SK-N-SH (cell line): ENCODE measurements around the gene ARF1. TPM values are rescaled to one million over a fixed set of nuclear protein-coding genes. Genes with fewer than 3 reads are reported as not detected.

Experiments
- CTCF ChIA-PET: fragments of 300-600, 350-600 bp; formaldehyde crosslinking; extraction: SDS; loops from one replicate; lab custom pipeline; 2021; lab: Yijun Ruan, JAX
- POLR2A ChIA-PET: fragments of 350-600 bp; sonication (Branson Sonifier 250); formaldehyde crosslinking; extraction: SDS; loops from one replicate; lab custom pipeline; 2020; ENCODE audit warnings: antibody characterized with exemption, inconsistent platforms; lab: Yijun Ruan, JAX
- DNase-seq: peaks from one replicate; pipeline ENCODE4 v3.0.0; 2012
- H2AFZ ChIP-seq: fragments of 200-600 bp; sonication (generic); 2 replicates; pipeline ENCODE4 v1.8.1; 2016; ENCODE audit warnings: antibody characterized with exemption, mild to moderate bottlenecking, low read depth
- H3F3A ChIP-seq: fragments of 200-600 bp; sonication (generic); replicated peaks from 2 replicates; pipeline ENCODE3; 2016; ENCODE audit warnings: antibody characterized with exemption, mild to moderate bottlenecking; ENCODE audit not compliant: insufficient read depth
- H3K27ac ChIP-seq, 2 experiments: fragments of 200-500 bp in 1 of 2; fragments of 200-600 bp in 1 of 2; sonication (Bioruptor generic) in 1 of 2; sonication (generic), shearing (Covaris generic) in 1 of 2; 2 replicates each; pipeline versions ENCODE4 v1.5.1 to v1.6.1; 2014 to 2016; ENCODE audit warnings: low read depth in 2 of 2, inconsistent platforms in 1 of 2, low read length in 1 of 2, mild to moderate bottlenecking in 1 of 2, mixed read lengths in 1 of 2
- H3K27me3 ChIP-seq: fragments of 200-600 bp; sonication (generic), shearing (Covaris generic); 2 replicates; pipeline ENCODE4 v1.6.1; 2016; ENCODE audit warnings: mixed run types; ENCODE audit not compliant: insufficient read depth
- H3K36me3 ChIP-seq, 2 experiments: fragments of 200-500 bp in 1 of 2; fragments of 200-600 bp in 1 of 2; sonication (Bioruptor generic) in 1 of 2; sonication (generic) in 1 of 2; replicated peaks in 1 of 2; 2 replicates each; pipeline versions ENCODE3 to v1.5.1; 2014 to 2016; ENCODE audit warnings: low read length in 1 of 2, mild to moderate bottlenecking in 1 of 2; ENCODE audit not compliant: insufficient read depth in 2 of 2, control insufficient read depth in 1 of 2
- H3K4me1 ChIP-seq, 2 experiments: fragments of 200-500 bp in 1 of 2; fragments of 200-600 bp in 1 of 2; sonication (Bioruptor generic) in 1 of 2; sonication (generic), shearing (Covaris generic) in 1 of 2; 2 replicates each; pipeline versions ENCODE4 v1.5.1 to v1.6.1; 2014 to 2016; ENCODE audit warnings: low read depth in 1 of 2, low read length in 1 of 2, mixed run types in 1 of 2; ENCODE audit not compliant: insufficient read depth in 2 of 2, control insufficient read depth in 1 of 2
- H3K4me2 ChIP-seq: fragments of 200-600 bp; sonication (generic), shearing (Covaris generic); 2 replicates; pipeline ENCODE4 v1.6.1; 2017; ENCODE audit warnings: mixed run types
- H3K4me3 ChIP-seq, 2 experiments: fragments of 200-500 bp in 1 of 2; fragments of 200-600 bp in 1 of 2; sonication (Bioruptor generic) in 1 of 2; sonication (generic), shearing (Covaris generic) in 1 of 2; 2 replicates each; pipeline versions ENCODE4 v1.5.1 to v1.8.1; 2014 to 2016; ENCODE audit warnings: low read depth in 2 of 2, inconsistent platforms in 1 of 2, low read length in 1 of 2, mild to moderate bottlenecking in 1 of 2, mixed read lengths in 1 of 2, moderate library complexity in 1 of 2
- H3K79me2 ChIP-seq: fragments of 200-600 bp; sonication (generic); 2 replicates; pipeline ENCODE4 v1.8.1; 2017; ENCODE audit warnings: mild to moderate bottlenecking; ENCODE audit not compliant: insufficient read depth
- H3K9ac ChIP-seq: fragments of 200-600 bp; sonication (generic); 2 replicates; pipeline ENCODE4 v1.6.1; 2017; ENCODE audit warnings: mixed run types
- H3K9me2 ChIP-seq: fragments of 200-600 bp; sonication (generic); 2 replicates; pipeline ENCODE4 v1.6.1; 2017; ENCODE audit warnings: mixed run types
- H3K9me3 ChIP-seq: fragments of 200-600 bp; sonication (generic); 2 replicates; pipeline ENCODE4 v1.6.1; 2017; ENCODE audit warnings: mixed run types, mild to moderate bottlenecking, moderate library complexity
- H4K20me1 ChIP-seq: fragments of 200-600 bp; sonication (generic); 2 replicates; pipeline ENCODE4 v1.6.1; 2017; ENCODE audit warnings: mild to moderate bottlenecking, mixed run types; ENCODE audit not compliant: insufficient read depth
- CTCF ChIP-seq: fragments of 200-600 bp; sonication (generic); IDR thresholded peaks from 2 replicates; pipeline ENCODE4 v1.6.1; 2017; ENCODE audit warnings: antibody characterized with exemption, mild to moderate bottlenecking, moderate library complexity
- ELF1 ChIP-seq: IDR thresholded peaks from 2 replicates; pipeline ENCODE4 v1.4.0; 2012
- EP300 ChIP-seq, 2 experiments: IDR thresholded peaks; 2 replicates each; pipeline versions ENCODE4 v1.4.0 to v1.6.1; 2012; ENCODE audit warnings: borderline replicate concordance in 1 of 2, low read depth in 1 of 2, low read length in 1 of 2
- FOSL2 ChIP-seq: IDR thresholded peaks from 2 replicates; pipeline ENCODE4 v1.4.0; 2012; ENCODE audit warnings: low read depth, mild to moderate bottlenecking, moderate library complexity, borderline replicate concordance
- FOXM1 ChIP-seq: IDR thresholded peaks from 2 replicates; pipeline ENCODE4 v1.4.0; 2012; ENCODE audit warnings: low read depth, mild to moderate bottlenecking
- MEF2A ChIP-seq: IDR thresholded peaks from 2 replicates; pipeline ENCODE4 v1.4.0; 2012; ENCODE audit warnings: low read depth, borderline replicate concordance
- MXI1 ChIP-seq: IDR thresholded peaks from 2 replicates; pipeline ENCODE4 v1.6.1; 2012; ENCODE audit warnings: mild to moderate bottlenecking, low read depth, low read length, improper control_type of control experiment
- POLR2AphosphoS5 ChIP-seq: IDR thresholded peaks from 2 replicates; pipeline ENCODE4 v1.6.1; 2012; ENCODE audit warnings: low read depth, low read length
- SIN3A ChIP-seq: IDR thresholded peaks from 2 replicates; pipeline ENCODE4 v1.6.1; 2012; ENCODE audit warnings: low read depth, mild to moderate bottlenecking, low read length, moderate library complexity, borderline replicate concordance
- USF2 ChIP-seq: fragments of 150-350 bp; IDR thresholded peaks from 2 replicates; pipeline ENCODE4 v1.6.1; 2017; ENCODE audit warnings: antibody characterized with exemption, low read length, low read depth, borderline replicate concordance
- ZBTB33 ChIP-seq: IDR thresholded peaks from 2 replicates; pipeline ENCODE4 v1.4.0; 2012; ENCODE audit warnings: low read depth, borderline replicate concordance
- WGBS: methylation state at CpG from one replicate; pipeline ENCODE4 v1.1.6; 2017; ENCODE audit warnings: low lambda C conversion rate; 5-methylcytosine and 5-hydroxymethylcytosine counted together
- polyA plus RNA-seq, 3 experiments: library from polyadenylated mRNA; depleted of rRNA; stranded (reverse); fragments of >200 nt; gene quantifications; 2 replicates each; pipeline ENCODE4 v1.2.3, GENCODE V29; 2012

ARF1 gene
- polyA plus RNA-seq, 1 of the 3 experiments (the other 2 are of a cell fraction): 713 TPM

GRCh38 chr1:228059634-228060457 is 22.7 kb upstream of the ARF1 start:
- Histone ChIP-seq H3F3A (peaks cover 3% of the 10 kb centered on the region), H3K9ac (no peak overlapping the region)
- TF ChIP-seq MXI1 (no peak), FOSL2 (no peak), POLR2AphosphoS5 (no peak), EP300 (IDR thresholded peaks at IDR 0.05; ENCODE audit: borderline replicate concordance in 1 of 2, low read depth in 1 of 2, low read length in 1 of 2) (no peak)
- TF ChIP-seq, all 33 proteins: peak for 0
- no peaks in the 10 kb centered on the region for H3K9me2 ChIP-seq
- peaks cover 0 to 3% of the 10 kb centered on the region in 2 experiments; a peak in 2 of 4 replicates for H3K4me1 ChIP-seq
- no peaks in the 10 kb centered on the region for H4K20me1 ChIP-seq
- WGBS: 2% methylated on average over 19 of the region's 33 CpGs
- POLR2A ChIA-PET: interaction anchor here (1.3 kb wide), 1 partner anchor 23 kb away, joined by 3 read pairs; the partner anchor contains the start of gene ARF1
- peak overlapping the region; percentile 62; the same call in 1 of the 2 replicates for H3K4me2 ChIP-seq
- CTCF ChIA-PET: interaction anchor here (1.4 to 2.4 kb wide), 2 partner anchors 15 to 60 kb away, joined by 6 read pairs; no protein-coding TSS in a partner anchor
- DNase-seq: peak; percentile 91
- H3K9me3 ChIP-seq: no peaks in the 10 kb centered on the region
- H2AFZ ChIP-seq: peak overlapping the region; percentile 29; the same call in 1 of the 2 replicates
- H3K27ac ChIP-seq: no peak overlapping the region
- no peaks in the 10 kb centered on the region for H3K36me3 ChIP-seq
- no peaks in the 10 kb centered on the region for H3K79me2 ChIP-seq
- peak overlapping the region; percentile 19 to 41; a peak in 2 of 4 replicates for H3K4me3 ChIP-seq
- H3K27me3 ChIP-seq: peaks cover 29% of the 10 kb centered on the region; the same call in 1 of the 2 replicates

GRCh38 chr1:228060458-228061190 is 21.9 kb upstream of the ARF1 start:
- H4K20me1 ChIP-seq: no peaks in the 10 kb centered on the region
- H3K9me3 ChIP-seq: no peaks in the 10 kb centered on the region
- POLR2A ChIA-PET: interaction anchor here (1.3 kb wide), 1 partner anchor 22 kb away, joined by 3 read pairs; the partner anchor contains the start of gene ARF1
- peaks cover 3% of the 10 kb centered on the region for H3F3A ChIP-seq
- peaks cover 0 to 3% of the 10 kb centered on the region in 2 experiments; a peak in 2 of 4 replicates for H3K4me1 ChIP-seq
- WGBS: 29% methylated on average over 17 of the region's 34 CpGs
- peak overlapping the region; percentile 51; the same call in 1 of the 2 replicates for H2AFZ ChIP-seq
- peaks cover 29% of the 10 kb centered on the region; the same call in 1 of the 2 replicates for H3K27me3 ChIP-seq
- no peak overlapping the region for H3K9ac ChIP-seq
- H3K79me2 ChIP-seq: no peaks in the 10 kb centered on the region
- H3K27ac ChIP-seq: no peak overlapping the region
- peak; percentile 52 for DNase-seq
- H3K4me2 ChIP-seq: peak overlapping the region; percentile 62
- no peaks in the 10 kb centered on the region for H3K9me2 ChIP-seq
- H3K36me3 ChIP-seq: no peaks in the 10 kb centered on the region
- TF ChIP-seq MEF2A: no peak
- TF ChIP-seq MXI1: no peak
- no peak for TF ChIP-seq SIN3A
- no peak for TF ChIP-seq ZBTB33
- no peak for TF ChIP-seq ELF1
- no peak for TF ChIP-seq CTCF
- TF ChIP-seq USF2: no peak
- TF ChIP-seq FOXM1: no peak
- TF ChIP-seq, all 33 proteins: peak for 0
- CTCF ChIA-PET: interaction anchor here (1.4 to 2.4 kb wide), 3 partner anchors 16 to 61 kb away, joined by 4 to 6 read pairs (median 6); no protein-coding TSS in a partner anchor
- peak overlapping the region; percentile 19 to 41; a peak in 2 of 4 replicates for H3K4me3 ChIP-seq
